Activated T-cell treated with anti-CD3 and anti-CD28 coated beads, Interleukin-2, amount 50 U/mL, for 24 hours (primary cell): ENCODE measurements around the gene GRK5.

ENCODE experiments used
- DNase-seq: peaks from one replicate; pipeline ENCODE4 v3.0.0-alpha.2; 2020
- H3K27ac Mint-ChIP-seq: 2 replicates; pipeline ENCODE4 v1.8.0; 2020; ENCODE audit warnings: mild to moderate bottlenecking, mixed read lengths
- H3K27me3 Mint-ChIP-seq: 2 replicates; pipeline ENCODE4 v1.8.0; 2020; ENCODE audit warnings: mixed read lengths
- H3K36me3 Mint-ChIP-seq: 2 replicates; pipeline ENCODE4 v1.8.0; 2020; ENCODE audit warnings: low read depth, mixed read lengths
- H3K4me1 Mint-ChIP-seq: 2 replicates; pipeline ENCODE4 v1.8.0; 2020; ENCODE audit warnings: low read depth, mixed read lengths
- H3K4me3 Mint-ChIP-seq: 2 replicates; pipeline ENCODE4 v1.8.0; 2020; ENCODE audit warnings: mild to moderate bottlenecking, moderate library complexity, mixed read lengths
- H3K9me3 Mint-ChIP-seq: 2 replicates; pipeline ENCODE4 v1.8.0; 2020; ENCODE audit warnings: mixed read lengths

Gene GRK5

DNA sequence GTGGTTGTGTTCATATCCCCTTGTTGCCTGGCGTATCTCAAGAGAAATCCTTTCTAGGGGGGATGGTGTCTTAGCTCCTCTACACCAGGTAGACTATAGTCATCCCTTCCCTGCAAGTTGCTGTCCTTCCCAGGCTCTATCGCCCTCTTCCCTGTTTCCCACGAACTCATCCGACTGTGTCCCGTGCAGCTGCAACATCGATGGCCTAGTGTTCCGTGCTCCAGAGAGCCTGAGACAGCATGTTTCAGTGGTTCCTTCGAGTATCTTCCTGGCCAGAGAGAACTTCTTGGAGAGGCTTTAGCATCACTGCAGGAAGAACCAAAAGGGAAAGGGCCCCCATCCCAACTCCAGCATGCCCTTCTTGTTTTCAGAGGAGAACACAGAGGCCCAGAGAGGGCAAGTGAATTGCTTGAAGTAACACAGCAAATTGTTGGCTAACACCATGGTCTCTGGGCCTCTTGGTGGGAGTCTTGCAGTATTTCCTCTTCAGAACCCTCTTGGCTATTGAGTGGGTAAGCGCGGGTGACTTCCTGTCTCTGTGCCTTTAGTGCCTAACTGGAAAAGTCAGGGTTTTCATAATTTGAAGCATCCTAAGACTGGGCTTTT, 172.2 kb downstream of the GRK5 start:
- no peak overlapping the region for H3K27ac Mint-ChIP-seq
- H3K27me3 Mint-ChIP-seq: no peaks in the 10 kb centered on the region
- DNase-seq: no peak
- peaks cover 13% of the 10 kb centered on the region for H3K4me1 Mint-ChIP-seq
- H3K4me3 Mint-ChIP-seq: no peak overlapping the region
- H3K36me3 Mint-ChIP-seq: peaks cover 29% of the 10 kb centered on the region
- H3K9me3 Mint-ChIP-seq: no peaks in the 10 kb centered on the region

DNA sequence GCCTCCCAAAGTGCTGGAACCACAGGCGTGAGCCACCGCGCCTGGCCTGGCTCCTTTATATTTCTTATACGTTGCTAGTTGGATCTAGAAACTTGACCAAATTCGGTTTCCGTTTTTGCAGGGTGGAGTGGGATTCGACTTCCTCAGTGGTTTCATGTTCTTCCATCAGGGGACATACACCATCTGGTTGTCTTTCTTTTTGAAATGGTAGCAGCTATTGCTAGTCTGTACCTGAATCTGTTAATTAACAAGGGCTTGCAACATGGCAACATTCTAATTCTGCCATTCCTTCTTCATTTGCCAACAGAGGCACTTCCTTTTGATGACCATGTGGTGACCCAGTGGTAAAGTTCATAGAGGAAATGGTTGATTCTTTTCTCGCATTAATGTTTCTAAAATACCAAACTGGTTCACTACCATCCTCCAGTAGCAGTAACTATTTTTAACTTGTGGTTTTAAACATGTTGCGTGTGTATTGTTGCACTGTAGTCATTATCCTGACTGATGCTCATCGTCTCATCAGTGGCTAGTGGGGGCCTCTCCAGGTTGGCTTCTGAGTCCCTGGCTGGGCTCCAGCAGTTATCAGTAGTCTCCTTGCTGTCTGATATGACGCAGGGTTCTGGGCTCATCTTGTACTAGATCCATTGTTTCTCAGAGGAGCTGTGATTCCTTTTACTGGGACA, 175.9 kb downstream of the GRK5 start:
- Mint-ChIP-seq H3K9me3 (no peaks in the 10 kb centered on the region), H3K27ac (no peak overlapping the region), H3K4me3 (no peak overlapping the region), H3K27me3 (no peaks in the 10 kb centered on the region), H3K4me1 (peaks cover 11% of the 10 kb centered on the region), H3K36me3 (peaks cover 44% of the 10 kb centered on the region)
- no peak for DNase-seq

DNA sequence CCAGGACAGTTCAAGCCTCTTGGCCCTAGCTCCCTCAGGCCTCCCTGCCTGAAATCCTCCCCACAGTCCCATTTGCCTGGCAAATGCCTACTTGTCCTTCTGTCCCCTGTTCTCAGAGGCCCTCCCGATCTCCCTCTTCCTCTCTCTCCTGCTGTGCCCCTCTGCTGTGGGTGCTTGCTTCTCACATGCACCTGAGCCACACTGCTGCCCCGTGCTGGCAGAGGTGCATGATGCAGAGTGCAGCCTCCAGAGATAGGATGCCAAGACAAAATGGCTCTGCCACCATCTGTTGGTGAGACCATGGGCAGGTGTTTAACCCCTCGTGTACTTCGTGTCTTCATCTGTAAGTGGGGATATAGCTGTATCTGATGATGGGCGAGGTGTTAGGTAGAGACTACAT, 176.8 kb downstream of the GRK5 start:
- Mint-ChIP-seq H3K27ac (no peak overlapping the region), H3K36me3 (peaks cover 48% of the 10 kb centered on the region), H3K27me3 (no peaks in the 10 kb centered on the region), H3K4me3 (no peak overlapping the region), H3K9me3 (no peaks in the 10 kb centered on the region), H3K4me1 (peaks cover 11% of the 10 kb centered on the region)
- no peak for DNase-seq

DNA sequence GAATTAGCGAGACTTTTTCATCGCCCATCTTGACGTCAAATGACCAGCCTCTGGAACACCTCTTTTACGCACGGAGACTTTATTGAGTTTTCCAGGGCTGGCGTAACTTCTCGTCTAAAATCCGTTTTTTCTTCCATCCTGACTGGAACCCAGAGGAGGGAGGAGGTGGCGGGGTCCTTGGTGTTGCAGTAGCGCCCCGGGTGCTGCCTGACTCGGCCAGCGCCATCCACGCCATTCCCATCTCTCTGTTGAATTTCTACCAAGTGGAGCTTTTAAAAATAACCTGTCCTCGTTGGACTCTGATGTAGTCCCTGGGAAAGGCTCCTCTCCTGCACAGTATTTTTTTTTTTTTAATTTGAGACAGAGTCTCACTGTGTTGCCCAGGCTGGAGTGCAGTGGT, 179.3 kb downstream of the GRK5 start:
- no peak for DNase-seq
- Mint-ChIP-seq H3K27ac (no peak overlapping the region), H3K36me3 (peaks cover 34% of the 10 kb centered on the region), H3K27me3 (no peaks in the 10 kb centered on the region), H3K9me3 (no peaks in the 10 kb centered on the region), H3K4me3 (no peak overlapping the region), H3K4me1 (peaks cover 12% of the 10 kb centered on the region)

DNA sequence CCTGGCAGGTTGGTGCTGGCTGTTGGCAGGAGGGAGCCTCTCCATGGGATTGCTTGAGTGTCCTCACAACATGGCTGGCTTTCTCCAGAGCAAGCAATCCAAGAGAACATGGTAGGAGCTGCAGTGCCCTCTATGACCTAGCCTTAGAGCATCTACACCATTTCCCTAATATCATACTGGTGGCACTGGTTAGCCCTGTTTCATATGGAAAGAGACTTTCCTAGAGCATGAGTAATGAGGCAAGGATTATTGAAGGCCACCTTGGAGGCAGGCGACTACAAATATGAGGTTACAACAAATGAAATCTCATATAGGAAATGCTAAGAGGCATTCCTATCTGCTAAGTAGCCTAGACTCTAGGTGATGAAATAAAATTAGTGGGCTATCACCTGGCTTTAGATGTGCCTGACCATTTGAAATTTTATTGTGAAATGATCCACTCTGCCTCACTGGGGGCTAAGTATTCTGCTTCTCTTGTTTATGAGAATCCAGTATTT, 181.5 kb downstream of the GRK5 start:
- H3K4me1 Mint-ChIP-seq: peaks cover 12% of the 10 kb centered on the region
- DNase-seq: no peak
- H3K27me3 Mint-ChIP-seq: no peaks in the 10 kb centered on the region
- H3K27ac Mint-ChIP-seq: no peak overlapping the region
- peaks cover 23% of the 10 kb centered on the region for H3K36me3 Mint-ChIP-seq
- no peaks in the 10 kb centered on the region for H3K9me3 Mint-ChIP-seq
- no peak overlapping the region for H3K4me3 Mint-ChIP-seq

DNA sequence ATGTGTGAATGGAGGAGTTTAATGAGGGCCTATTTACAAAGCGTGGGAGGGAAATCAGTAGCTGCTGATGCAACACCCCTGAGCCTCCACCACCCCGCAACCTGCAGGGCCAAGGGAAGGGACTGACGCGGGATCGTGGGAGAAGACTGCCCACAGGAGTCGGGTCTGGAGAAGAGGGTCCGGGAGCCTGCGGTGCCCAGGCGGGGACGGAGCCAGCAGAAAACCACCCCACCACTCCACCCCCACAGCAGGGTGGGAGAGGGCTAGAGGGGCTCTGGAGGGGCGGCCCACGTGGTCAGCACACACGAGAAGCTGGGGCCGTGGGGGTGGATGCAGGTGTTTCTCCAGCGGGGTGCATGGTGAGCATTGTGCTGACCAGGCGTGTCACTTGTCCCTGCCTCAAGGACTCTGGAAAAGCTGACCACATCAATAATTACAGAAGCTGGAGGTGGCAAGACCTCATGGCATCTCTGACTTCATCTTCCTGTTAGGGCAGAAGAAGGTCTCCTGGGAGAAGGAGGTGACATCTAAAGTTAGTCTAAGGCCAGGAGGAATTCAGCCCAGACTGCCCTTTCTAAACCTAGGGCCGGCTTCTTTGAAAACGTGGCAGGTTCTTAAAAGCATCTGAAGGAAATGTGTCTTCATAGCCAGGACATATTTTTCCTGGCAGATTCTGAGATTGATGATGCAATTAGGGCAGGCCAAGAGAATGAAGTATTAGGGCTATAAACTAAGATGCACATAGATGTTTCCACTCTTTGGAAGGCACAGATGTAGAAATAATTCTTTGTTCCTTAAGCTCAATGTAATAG, 184.3 kb downstream of the GRK5 start:
- no peak for DNase-seq
- Mint-ChIP-seq H3K36me3 (peaks cover 6% of the 10 kb centered on the region), H3K27ac (peak overlapping the region; percentile 47), H3K27me3 (no peaks in the 10 kb centered on the region), H3K4me1 (peaks cover 13% of the 10 kb centered on the region), H3K4me3 (no peak overlapping the region), H3K9me3 (no peaks in the 10 kb centered on the region)

DNA sequence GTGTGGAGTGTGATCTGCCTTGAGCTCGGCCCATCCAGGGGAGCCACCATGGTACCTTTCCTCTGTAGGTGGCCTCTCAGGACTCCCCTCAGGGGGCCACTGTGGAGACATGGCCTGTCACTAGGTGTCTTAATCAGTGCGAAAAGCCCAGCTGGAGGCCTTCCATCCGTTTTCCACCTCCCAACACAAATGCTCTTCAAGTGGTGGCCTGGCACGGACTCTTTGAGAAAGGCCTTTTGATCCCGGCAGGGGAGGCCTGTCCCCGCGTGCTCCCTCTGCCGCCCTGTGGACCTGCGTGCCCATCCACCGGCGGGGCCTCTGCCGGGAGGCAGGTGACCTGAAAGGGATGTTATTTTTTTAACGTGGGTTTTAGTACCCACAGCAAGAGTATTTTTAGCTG, 185.6 kb downstream of the GRK5 start:
- peaks cover 13% of the 10 kb centered on the region for H3K4me1 Mint-ChIP-seq

DNA sequence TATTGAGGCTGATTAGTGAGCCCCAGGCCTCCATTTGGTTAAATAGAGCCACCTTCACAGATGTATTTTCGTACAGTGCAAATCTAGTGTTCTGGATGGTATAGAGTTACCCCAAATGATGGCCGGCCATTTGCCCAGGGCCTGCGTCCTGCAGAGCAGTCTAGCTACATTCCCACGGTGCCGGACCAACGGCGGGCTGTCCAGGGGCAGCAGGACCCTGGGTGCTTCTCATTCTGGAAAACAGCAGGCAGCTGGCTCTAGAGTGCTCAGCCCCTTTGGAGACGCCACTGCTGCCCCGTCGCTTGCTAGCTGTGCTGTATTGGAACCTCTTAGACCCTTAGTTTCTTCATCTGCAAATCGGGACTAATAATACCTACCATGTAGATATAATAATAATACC, 186.1 kb downstream of the GRK5 start:
- H3K27ac Mint-ChIP-seq: peak overlapping the region; percentile 83
- no peaks in the 10 kb centered on the region for H3K9me3 Mint-ChIP-seq
- H3K27me3 Mint-ChIP-seq: no peaks in the 10 kb centered on the region
- peaks cover 13% of the 10 kb centered on the region for H3K36me3 Mint-ChIP-seq
- no peak overlapping the region for H3K4me3 Mint-ChIP-seq
- peaks cover 13% of the 10 kb centered on the region for H3K4me1 Mint-ChIP-seq
- no peak for DNase-seq

More for the DNA sequence above, 185.6 kb downstream of the GRK5 start:
- DNase-seq: no peak
- Mint-ChIP-seq H3K27me3 (no peaks in the 10 kb centered on the region), H3K9me3 (no peaks in the 10 kb centered on the region), H3K4me3 (no peak overlapping the region), H3K27ac (no peak overlapping the region), H3K36me3 (peaks cover 13% of the 10 kb centered on the region)

DNA sequence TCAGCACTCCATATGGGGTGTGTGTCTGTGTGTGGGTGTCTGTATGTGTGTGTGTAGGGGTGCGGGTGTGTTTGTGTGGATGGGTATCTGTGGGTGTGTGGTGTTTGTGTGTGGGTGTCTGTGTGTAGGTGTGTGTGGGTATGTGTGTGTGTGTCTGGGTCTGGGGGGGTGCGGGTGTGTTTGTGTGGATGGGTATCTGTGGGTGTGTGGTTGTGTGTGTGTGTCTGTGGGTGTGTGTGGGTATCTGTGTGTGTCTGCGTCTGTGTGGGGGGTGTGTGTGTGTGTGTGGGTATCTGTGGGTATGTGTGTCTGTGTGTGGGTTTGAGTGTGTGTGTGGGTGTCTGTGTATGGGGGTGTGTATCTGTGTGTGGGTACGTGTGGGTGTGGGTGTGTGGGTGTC, 186.5 kb downstream of the GRK5 start:
- Mint-ChIP-seq H3K27me3 (no peaks in the 10 kb centered on the region), H3K9me3 (no peaks in the 10 kb centered on the region), H3K4me3 (no peak overlapping the region), H3K4me1 (peaks cover 13% of the 10 kb centered on the region), H3K27ac (peak overlapping the region; percentile 83), H3K36me3 (peaks cover 11% of the 10 kb centered on the region)
- DNase-seq: no peak

DNA sequence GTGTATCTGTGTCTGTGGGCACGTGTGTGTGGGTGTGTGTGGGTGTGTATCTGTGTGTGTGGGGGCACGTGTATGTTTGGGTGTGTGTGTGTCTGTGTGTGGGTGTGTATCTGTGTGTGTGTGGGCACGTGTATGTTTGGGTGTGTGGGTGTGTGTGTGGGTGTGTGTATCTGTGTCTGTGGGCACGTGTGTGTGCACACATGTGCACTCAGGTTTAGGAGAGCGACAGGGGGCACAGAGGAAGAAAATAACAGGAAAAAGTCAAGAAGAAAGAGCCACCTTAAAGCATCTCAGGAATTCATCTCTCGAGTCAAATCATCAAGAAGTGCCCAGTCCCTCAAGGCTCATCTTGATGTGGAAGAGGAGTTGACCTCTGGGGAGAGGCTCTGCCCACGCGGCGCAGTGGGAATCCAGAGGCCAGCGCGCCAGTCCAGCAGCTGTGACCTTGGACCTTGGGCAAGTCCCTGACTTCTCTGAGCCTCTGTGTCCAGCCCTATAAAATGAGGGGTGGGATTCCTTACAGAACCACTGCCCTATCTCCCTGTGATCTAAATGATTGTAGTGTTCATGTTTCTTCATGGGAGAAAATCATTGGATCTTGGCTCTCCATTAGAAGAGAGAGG, 187.4 kb downstream of the GRK5 start:
- no peaks in the 10 kb centered on the region for H3K9me3 Mint-ChIP-seq
- DNase-seq: no peak
- peak overlapping the region; percentile 78 for H3K27ac Mint-ChIP-seq
- H3K36me3 Mint-ChIP-seq: peaks cover 18% of the 10 kb centered on the region
- peaks cover 13% of the 10 kb centered on the region for H3K4me1 Mint-ChIP-seq
- H3K27me3 Mint-ChIP-seq: no peaks in the 10 kb centered on the region
- H3K4me3 Mint-ChIP-seq: no peak overlapping the region

DNA sequence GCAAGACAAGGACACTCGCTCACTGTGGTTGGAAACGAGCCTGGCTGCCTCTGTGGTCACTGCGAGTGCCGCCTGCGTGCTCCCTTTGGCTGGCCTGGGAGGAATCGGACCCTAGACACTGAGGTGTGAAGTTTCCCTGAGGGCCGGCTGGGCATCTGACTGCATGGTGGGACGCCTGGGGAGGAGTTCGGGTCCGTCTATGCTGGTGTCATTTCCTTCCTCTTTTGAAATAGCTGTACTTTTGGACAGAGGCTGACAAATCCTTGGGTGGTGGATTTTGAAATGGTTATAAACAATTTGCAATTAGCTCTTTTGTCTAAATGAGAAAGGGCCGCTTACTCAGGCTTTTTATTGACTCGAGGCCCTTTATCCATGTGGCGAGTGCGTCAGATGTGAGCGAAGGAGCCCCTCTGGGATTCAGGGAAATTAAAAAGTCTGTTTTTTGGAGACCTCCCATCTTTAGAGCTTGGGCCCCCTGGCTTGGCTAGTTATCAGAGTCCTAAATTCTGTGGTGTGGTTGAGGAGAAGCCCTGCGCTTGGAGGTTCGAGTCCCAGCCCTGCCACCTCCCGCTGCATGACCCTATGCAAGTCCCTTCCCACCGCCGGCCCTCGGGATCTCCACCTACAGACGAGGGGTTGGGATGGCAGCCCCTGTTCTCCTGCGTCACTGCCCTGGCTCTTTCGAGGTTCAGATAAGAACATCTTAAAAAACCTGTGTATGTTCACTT, 188.1 kb downstream of the GRK5 start:
- Mint-ChIP-seq H3K4me3 (no peak overlapping the region), H3K9me3 (no peaks in the 10 kb centered on the region), H3K4me1 (peaks cover 13% of the 10 kb centered on the region), H3K27ac (no peak overlapping the region), H3K27me3 (no peaks in the 10 kb centered on the region), H3K36me3 (peaks cover 24% of the 10 kb centered on the region)
- no peak for DNase-seq

DNA sequence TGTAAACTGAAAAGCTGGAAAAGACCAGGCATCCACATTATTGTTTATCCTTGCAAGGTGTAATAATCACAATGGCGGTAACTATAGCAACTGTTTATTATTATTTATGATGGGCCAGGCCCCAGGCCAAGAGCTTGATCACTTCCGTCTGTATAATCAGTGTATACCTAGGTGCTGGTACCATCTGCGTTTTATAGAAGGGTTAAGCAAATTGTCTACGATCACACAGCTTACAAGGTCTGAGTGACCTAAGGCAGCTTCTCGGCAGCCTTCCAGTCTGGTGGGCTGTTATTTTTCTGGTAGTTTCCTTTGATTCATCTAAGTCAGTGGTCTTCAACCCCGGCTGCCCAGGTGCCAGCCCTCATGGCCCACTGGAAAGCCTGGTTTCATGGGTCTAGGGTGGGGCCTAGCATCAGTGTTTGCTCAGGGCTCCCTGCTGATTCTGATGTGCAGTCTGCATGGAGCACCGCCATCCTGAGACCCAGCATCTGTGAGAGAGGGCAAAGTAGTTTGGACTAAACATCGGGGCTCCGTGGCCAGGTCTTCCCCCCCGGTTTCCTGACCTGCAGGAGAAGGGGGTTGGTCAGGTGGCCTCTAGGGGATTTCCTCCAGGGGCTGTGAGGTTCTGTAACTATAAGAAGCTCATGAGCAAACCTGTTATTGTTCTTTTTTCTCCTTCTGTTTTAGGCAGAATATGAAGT, 188.8 kb downstream of the GRK5 start:
- no peak overlapping the region for H3K4me3 Mint-ChIP-seq
- peaks cover 24% of the 10 kb centered on the region for H3K36me3 Mint-ChIP-seq
- peaks cover 13% of the 10 kb centered on the region for H3K4me1 Mint-ChIP-seq
- no peak for DNase-seq
- no peaks in the 10 kb centered on the region for H3K9me3 Mint-ChIP-seq
- H3K27ac Mint-ChIP-seq: no peak overlapping the region
- no peaks in the 10 kb centered on the region for H3K27me3 Mint-ChIP-seq

DNA sequence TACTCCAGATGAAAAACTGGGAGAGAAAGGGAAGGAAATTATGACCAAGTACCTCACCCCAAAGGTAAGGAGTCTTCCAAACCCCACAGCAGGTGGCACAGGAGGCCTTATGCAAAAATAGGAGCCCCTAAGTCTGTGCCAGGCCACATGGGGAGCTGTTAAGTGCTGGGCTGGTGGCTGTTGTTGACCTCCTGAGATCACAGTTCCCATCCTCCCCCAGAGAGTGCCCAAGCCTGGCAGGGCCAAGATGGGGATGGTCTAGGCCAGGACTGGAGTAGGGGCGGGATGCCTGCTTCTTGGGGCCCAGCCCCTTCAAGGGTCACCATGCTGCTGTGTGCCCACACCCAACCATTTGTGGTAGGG, 189.3 kb downstream of the GRK5 start:
- Mint-ChIP-seq H3K36me3 (peaks cover 24% of the 10 kb centered on the region), H3K9me3 (no peaks in the 10 kb centered on the region), H3K4me3 (no peak overlapping the region), H3K27me3 (no peaks in the 10 kb centered on the region), H3K27ac (no peak overlapping the region), H3K4me1 (peaks cover 12% of the 10 kb centered on the region)
- DNase-seq: no peak

DNA sequence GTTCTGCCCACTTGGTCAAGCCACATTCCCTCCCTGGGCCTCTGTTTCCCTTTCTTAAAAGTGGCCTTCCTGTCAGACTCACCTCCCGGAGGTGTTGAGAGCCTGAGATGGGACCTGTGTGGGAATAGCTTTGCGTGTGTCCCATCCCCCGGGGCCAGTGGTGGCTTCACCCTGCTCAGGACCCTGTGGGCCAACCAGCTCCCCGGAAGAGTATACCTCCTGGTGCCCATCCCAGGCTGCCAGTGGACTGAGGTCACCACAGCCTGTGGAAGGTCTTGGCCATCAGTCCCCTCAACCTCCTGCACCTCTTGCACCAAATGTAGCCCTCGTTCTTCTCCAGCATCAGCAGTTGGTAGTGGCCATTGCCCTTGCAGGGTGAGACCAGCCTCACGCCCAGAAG, 190.0 kb downstream of the GRK5 start:
- Mint-ChIP-seq H3K36me3 (peaks cover 24% of the 10 kb centered on the region), H3K9me3 (no peaks in the 10 kb centered on the region), H3K4me1 (peaks cover 7% of the 10 kb centered on the region), H3K27ac (no peak overlapping the region), H3K4me3 (no peak overlapping the region), H3K27me3 (no peaks in the 10 kb centered on the region)
- DNase-seq: no peak
